ENCODE measurements around the gene DLD.
"Not testable (repeated sequence)": the region's sequence is repeated elsewhere in the genome, so short reads cannot be mapped to it uniquely, and the experiment has no call there.

DNA sequence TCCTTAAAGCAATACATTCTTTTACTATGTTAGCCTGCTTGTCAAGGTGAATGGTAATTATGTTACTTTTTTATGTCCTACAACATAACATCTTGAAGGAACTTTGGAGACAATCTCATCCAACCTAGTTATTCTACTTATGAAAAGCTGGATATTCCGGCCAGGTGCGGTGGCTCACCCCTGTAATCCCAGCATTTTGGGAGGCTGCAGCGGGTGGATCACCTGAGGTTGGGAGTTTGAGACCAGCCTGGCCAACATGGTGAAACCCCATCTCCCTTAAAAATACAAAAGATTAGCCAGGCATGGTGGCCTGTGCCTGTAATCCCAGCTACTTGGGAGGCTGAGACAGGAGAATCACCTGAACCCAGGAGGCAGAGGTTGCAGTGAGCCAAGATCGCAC is 66.0 kb downstream of the DLD start:
- TF ChIP-seq, protein P1, sequence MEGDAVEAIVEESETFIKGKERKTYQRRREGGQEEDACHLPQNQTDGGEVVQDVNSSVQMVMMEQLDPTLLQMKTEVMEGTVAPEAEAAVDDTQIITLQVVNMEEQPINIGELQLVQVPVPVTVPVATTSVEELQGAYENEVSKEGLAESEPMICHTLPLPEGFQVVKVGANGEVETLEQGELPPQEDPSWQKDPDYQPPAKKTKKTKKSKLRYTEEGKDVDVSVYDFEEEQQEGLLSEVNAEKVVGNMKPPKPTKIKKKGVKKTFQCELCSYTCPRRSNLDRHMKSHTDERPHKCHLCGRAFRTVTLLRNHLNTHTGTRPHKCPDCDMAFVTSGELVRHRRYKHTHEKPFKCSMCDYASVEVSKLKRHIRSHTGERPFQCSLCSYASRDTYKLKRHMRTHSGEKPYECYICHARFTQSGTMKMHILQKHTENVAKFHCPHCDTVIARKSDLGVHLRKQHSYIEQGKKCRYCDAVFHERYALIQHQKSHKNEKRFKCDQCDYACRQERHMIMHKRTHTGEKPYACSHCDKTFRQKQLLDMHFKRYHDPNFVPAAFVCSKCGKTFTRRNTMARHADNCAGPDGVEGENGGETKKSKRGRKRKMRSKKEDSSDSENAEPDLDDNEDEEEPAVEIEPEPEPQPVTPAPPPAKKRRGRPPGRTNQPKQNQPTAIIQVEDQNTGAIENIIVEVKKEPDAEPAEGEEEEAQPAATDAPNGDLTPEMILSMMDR (conservative IDR thresholded peaks at IDR 0.05; ENCODE audit: low read length), result not testable (repeated sequence)
- not testable (repeated sequence) for TF ChIP-seq EZH2phosphoT487 (IDR thresholded peaks at IDR 0.05; ENCODE audit: borderline replicate concordance, low read depth, low read length)
